Naive thymus-derived CD8-positive, alpha-beta T cell (primary cell): ENCODE data around the gene KRT80. TPM values are rescaled to one million over a fixed set of nuclear protein-coding genes. Genes with fewer than 3 reads are reported as not detected.

Experiments
- ATAC-seq, 2 donors: fragments of 150-1000 bp; cut with Tn5 transposase in 1 of 2; sonication (Bioruptor Pico), chemical (Tn5 transposase) in 1 of 2; 1 replicate in 1 of 2; 2 replicates in 1 of 2; pipeline ENCODE4 v1.10.0; 2021; ENCODE audit warnings: mild to moderate bottlenecking in 2 of 2, moderate library complexity in 2 of 2
- POLR2A ChIA-PET: fragments of 350-600 bp; sonication (Branson Sonifier 250); formaldehyde crosslinking; loops from one replicate; lab custom pipeline; 2021; ENCODE audit warnings: antibody characterized with exemption; lab: Charles Lee
- DNase-seq, 10 donors: peaks; one replicate each; pipeline versions ENCODE4 v3.0.0 to v3.0.0-alpha.2; 2020 to 2022
- H3K27ac Mint-ChIP-seq, 10 donors: one replicate each; pipeline ENCODE4 v1.8.0; 2020 to 2022; ENCODE audit warnings: mild to moderate bottlenecking in 10 of 10, mixed read lengths in 10 of 10, moderate library complexity in 4 of 10, inconsistent platforms in 1 of 10
- H3K27me3 Mint-ChIP-seq, 5 donors: one replicate each; pipeline ENCODE4 v1.8.0; 2021 to 2022; ENCODE audit warnings: mixed read lengths in 5 of 5
- H3K36me3 Mint-ChIP-seq, 3 donors: one replicate each; pipeline ENCODE4 v1.8.0; 2020 to 2022; ENCODE audit warnings: mixed read lengths in 3 of 3, mild to moderate bottlenecking in 2 of 3, inconsistent platforms in 1 of 3
- H3K4me1 Mint-ChIP-seq, 4 donors: one replicate each; pipeline ENCODE4 v1.8.0; 2021 to 2022; ENCODE audit warnings: mixed read lengths in 4 of 4
- H3K4me3 Mint-ChIP-seq, 10 donors: one replicate each; pipeline ENCODE4 v1.8.0; 2020 to 2022; ENCODE audit warnings: mild to moderate bottlenecking in 10 of 10, mixed read lengths in 10 of 10, moderate library complexity in 6 of 10, inconsistent platforms in 1 of 10
- H3K9me3 Mint-ChIP-seq, 9 donors: one replicate each; pipeline ENCODE4 v1.8.0; 2020 to 2022; ENCODE audit warnings: mixed read lengths in 9 of 9, mild to moderate bottlenecking in 3 of 9, inconsistent platforms in 1 of 9, moderate library complexity in 1 of 9
- polyA plus RNA-seq, 3 donors: library from polyadenylated mRNA; unstranded; fragments of 300-500 nt; fragmentation: Illumina TruSeq; gene quantifications; one replicate each; pipeline ENCODE4 v1.2.3, GENCODE V29; 2021
- total RNA-seq, 8 experiments: library from RNA in 2 of 8; stranded (reverse) in 2 of 8; gene quantifications; one replicate each; pipeline ENCODE4 v1.2.3 and lab custom pipeline; 2021 to 2026

KRT80 gene
- total and polyA plus RNA-seq, 5 experiments from 2014 or later: not detected

DNA sequence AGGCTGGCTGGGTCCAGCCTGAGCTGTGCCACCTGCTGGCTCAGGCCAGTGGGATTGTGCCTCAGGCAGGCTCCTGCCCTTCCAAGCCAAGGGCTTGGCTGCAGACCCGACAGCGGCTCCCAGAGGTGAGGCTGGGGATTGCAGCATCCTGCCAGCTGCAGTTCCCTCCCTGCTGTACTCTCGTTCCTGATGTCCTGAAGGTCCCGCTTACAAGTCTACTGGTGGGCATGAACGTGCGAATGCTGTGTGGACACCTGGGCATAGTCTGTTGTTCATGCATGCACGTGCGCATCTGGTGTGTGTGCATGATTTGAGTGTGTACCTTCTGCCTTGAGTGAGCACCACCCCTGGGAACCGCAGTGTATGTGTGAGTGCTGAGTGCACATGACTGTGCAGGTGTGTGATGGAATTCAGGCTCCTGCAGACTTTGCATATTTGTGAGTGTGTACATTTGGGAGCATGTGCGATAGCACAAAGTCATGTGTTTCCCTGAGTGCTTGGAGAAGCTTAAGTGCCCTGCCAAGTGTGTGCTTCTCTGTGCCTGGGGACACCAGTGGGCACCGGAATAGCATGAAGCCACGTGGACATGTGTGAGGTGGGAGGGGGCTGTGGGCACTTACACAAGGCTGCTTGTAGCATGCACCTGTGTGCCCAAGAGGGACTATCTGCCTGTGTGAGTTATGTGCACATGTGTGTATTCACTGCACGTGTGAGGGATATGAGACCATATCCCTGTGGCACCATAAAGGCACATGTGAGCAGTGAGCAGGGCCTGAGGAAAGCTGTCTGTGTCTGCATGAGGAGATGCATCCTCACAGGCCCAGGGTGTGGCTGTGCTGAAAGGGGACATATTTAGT is 22.0 kb upstream of the KRT80 start:
- peaks cover 10 to 21% (median 16%) of the 10 kb centered on the region in 5 donors for H3K27me3 Mint-ChIP-seq
- ATAC-seq (peak; percentile 47 to 52), DNase-seq (peak in 9 of 10 donors; percentile 7 to 62 (median 27))
- POLR2A ChIA-PET: no interaction called here
- no peaks in the 10 kb centered on the region for H3K36me3 Mint-ChIP-seq
- H3K4me1 Mint-ChIP-seq: no peaks in the 10 kb centered on the region
- no peaks in the 10 kb centered on the region for H3K9me3 Mint-ChIP-seq
- H3K27ac Mint-ChIP-seq: no peak overlapping the region
- no peak overlapping the region for H3K4me3 Mint-ChIP-seq

DNA sequence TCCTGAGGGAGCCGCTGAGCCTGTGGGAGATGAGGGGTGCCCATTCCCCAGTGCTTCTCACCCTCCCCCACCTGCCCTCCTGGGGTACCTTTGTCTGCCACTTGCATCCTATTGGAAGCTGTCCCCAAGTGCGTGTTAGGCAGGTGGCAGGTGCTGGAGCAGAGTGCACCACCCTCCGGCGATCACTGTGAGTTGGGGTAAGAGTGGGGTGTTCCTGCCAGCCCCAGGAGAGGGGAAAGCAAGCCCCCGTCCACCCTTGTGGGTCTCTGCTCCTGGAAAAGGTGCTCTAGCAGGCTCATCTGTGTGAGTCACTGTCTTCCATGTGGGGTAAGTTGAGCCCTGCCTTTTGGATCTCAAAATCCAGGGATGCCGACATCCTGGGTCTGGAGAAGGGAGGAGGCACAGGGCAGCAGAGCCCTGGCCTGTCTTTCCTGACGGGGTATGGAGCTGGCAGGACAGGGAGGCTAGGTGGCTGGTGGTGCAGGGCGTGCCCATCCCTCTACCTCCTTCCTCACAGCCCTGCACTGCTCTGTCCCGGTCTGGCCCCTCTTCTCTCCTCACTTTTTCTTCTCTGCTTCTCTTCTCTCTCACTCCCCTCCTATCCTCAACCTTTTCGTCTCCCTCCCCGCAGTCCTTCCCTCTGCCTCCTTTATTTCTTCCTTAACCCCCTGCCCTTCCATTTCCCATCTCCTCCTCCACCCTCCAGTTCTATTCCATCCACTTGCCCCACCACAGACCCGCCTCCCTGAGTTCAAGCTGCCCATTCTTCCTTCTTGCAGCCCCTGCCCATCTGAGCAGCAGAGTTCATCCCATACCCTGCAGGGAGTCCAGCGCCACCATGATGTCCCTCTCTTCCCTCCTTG is 21.1 kb upstream of the KRT80 start:
- Mint-ChIP-seq H3K27ac (no peak overlapping the region), H3K4me1 (no peaks in the 10 kb centered on the region), H3K4me3 (no peak overlapping the region), H3K9me3 (no peaks in the 10 kb centered on the region), H3K27me3 (peaks cover 12 to 27% (median 21%) of the 10 kb centered on the region in 5 donors), H3K36me3 (no peaks in the 10 kb centered on the region)
- ATAC-seq: no peak
- POLR2A ChIA-PET: no interaction called here
- peak in 1 of 10 donors; percentile 38 for DNase-seq

DNA sequence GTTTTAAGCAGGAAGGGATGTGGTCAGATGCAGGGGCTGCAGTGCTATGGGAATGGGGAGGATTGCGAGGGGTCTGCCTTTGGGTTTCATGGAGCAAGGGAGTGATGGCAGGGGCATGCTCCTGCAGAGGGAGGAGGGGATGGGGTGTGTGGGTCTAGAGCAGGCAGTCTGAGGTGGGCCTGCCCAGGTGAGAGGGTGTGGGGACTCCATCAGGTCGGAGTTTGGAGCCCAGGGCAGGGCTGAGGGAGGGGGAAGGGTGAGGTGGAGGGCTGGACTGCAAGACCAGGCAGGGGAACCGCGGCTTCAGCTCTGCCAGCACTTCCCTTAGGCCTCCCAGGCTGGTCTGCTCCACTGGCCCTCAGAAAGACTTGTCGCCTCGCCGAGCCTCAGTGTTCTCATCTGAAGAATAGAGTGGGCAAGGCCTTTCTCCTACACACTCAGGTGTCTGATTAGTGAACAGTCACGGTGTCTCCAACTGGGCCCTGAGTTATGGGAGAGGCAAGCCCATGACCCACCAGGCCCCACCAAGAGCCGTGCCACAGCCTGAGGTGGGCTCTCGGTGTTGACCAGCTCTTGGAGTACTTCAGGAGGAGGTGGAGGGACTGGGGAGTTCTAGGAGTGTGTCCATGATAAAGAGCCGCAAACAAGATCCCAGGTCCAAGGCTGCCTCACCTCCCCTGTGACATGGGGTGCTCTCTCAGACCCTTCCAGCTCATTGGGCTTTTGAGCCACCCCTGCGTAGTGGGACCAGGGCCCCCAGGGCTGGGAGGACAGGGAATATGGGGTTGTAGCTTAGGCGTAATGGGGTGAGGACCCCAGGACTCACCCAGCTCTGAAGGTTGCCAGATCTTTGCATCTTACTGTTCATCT is 20.1 kb upstream of the KRT80 start:
- H3K27me3 Mint-ChIP-seq: peaks cover 13 to 31% (median 21%) of the 10 kb centered on the region in 5 donors
- DNase-seq: peak in 1 of 10 donors; percentile 54
- H3K27ac Mint-ChIP-seq: peak overlapping the region in 1 of 10 donors; percentile 13
- no peak overlapping the region for H3K4me3 Mint-ChIP-seq
- no peaks in the 10 kb centered on the region for H3K36me3 Mint-ChIP-seq
- no peaks in the 10 kb centered on the region for H3K4me1 Mint-ChIP-seq
- ATAC-seq: no peak
- H3K9me3 Mint-ChIP-seq: no peaks in the 10 kb centered on the region
- POLR2A ChIA-PET: no interaction called here

DNA sequence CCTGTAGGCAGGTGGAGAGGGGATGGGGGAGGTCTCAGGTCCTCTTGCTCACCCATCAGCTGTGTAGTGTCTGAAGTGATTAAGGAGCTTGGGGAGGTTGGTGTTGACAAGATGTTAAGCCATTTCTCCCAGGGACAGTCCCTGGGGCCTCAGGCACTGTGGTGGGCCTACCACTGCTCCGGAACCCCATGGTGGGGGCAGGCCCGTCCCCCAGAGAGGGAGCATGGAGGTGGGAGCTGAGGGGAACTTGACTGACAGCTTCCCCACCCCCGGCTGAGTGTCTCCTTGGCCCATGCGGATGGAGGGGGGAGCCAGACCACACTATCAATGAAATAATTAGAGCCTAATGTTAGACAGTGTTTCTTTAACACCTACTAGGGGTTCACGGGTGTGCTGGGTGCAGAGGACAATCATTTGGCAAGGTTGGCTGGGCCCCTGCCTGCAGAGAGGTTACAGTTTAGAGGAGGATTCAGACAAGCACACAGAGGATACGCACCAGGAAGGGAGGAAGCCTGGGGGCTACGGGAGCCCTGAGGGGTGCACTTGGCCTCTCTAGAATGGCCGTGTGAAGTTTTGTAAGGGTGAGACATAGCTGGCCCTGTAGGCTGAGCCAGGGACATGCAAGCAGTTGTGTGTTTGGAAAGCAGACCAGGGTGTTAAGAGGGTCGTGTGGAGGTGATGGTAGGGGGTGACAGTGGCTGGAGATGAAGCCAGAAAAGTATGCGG is 19.3 kb upstream of the KRT80 start:
- DNase-seq (peak in 1 of 10 donors; percentile 32), ATAC-seq (no peak)
- Mint-ChIP-seq H3K4me3 (no peak overlapping the region), H3K4me1 (no peaks in the 10 kb centered on the region), H3K27ac (peak overlapping the region in 1 of 10 donors; percentile 13), H3K36me3 (no peaks in the 10 kb centered on the region), H3K9me3 (no peaks in the 10 kb centered on the region), H3K27me3 (peaks cover 15 to 36% (median 19%) of the 10 kb centered on the region in 5 donors)
- POLR2A ChIA-PET: no interaction called here

DNA sequence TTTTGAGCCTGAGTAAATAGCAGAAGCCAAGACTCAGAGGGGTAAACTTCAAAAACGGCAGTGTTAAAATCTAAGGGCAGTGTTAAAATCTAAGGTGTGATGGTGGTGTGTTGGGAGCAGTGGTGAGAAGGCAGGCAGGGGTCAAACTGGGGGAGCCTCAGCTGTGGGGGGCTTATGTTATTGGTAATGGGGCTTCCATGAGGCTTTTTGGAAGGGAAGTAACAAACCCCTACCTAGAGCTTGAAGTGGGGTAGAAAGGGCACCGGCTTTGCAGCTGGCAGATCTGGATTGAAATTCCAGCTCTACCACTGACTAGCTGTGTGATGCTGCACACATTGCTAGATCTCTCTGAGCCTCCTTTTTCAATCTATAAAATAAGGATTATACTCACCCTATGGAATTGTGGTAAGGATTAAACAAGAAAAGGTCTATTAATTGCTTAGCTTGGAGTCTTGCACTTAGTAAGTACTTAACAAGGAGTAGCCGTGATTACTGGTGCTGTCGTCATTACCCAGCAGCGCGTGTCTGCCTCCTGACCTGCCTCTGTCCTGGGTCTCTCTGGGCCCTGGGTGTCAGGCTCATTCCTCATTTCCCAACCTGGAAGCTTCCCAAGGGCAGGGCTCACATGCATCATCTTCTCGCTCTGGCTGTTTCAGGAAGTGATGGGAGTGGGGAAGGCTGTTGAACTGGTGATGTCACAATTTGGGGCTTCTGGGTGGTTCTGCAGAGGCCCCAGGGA is 18.5 kb upstream of the KRT80 start:
- ATAC-seq (no peak), DNase-seq (peak in 1 of 10 donors; percentile 23)
- H3K36me3 Mint-ChIP-seq: no peaks in the 10 kb centered on the region
- H3K27ac Mint-ChIP-seq: no peak overlapping the region
- peaks cover 13 to 36% (median 15%) of the 10 kb centered on the region in 5 donors for H3K27me3 Mint-ChIP-seq
- POLR2A ChIA-PET: no interaction called here
- no peaks in the 10 kb centered on the region for H3K4me1 Mint-ChIP-seq
- H3K9me3 Mint-ChIP-seq: no peaks in the 10 kb centered on the region
- H3K4me3 Mint-ChIP-seq: no peak overlapping the region

DNA sequence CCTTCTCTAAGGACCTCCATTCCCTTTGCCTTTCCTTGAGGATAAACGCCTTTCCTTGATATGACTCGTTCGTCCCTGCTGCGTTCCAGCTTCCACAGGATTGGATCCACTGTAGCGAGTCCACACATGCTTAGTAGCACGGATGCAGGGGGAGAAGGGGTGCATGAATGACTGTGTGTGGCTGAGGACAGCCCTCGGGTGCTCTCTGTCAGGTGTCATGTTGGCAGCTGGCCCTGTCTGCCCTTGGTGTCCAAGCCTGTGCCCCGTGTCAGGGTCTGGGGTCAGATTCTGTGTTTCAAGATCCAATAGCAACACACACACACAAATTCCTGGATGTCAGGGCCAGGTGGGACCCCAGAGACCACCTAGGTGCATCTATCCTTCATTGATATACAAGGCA is 17.5 kb upstream of the KRT80 start:
- Mint-ChIP-seq H3K4me1 (no peaks in the 10 kb centered on the region), H3K36me3 (no peaks in the 10 kb centered on the region), H3K27me3 (peaks cover 12 to 28% (median 13%) of the 10 kb centered on the region in 5 donors), H3K27ac (peak overlapping the region in 1 of 10 donors; percentile 80), H3K9me3 (no peaks in the 10 kb centered on the region), H3K4me3 (no peak overlapping the region)
- DNase-seq (peak in 1 of 10 donors; percentile 24), ATAC-seq (no peak)
- POLR2A ChIA-PET: no interaction called here

DNA sequence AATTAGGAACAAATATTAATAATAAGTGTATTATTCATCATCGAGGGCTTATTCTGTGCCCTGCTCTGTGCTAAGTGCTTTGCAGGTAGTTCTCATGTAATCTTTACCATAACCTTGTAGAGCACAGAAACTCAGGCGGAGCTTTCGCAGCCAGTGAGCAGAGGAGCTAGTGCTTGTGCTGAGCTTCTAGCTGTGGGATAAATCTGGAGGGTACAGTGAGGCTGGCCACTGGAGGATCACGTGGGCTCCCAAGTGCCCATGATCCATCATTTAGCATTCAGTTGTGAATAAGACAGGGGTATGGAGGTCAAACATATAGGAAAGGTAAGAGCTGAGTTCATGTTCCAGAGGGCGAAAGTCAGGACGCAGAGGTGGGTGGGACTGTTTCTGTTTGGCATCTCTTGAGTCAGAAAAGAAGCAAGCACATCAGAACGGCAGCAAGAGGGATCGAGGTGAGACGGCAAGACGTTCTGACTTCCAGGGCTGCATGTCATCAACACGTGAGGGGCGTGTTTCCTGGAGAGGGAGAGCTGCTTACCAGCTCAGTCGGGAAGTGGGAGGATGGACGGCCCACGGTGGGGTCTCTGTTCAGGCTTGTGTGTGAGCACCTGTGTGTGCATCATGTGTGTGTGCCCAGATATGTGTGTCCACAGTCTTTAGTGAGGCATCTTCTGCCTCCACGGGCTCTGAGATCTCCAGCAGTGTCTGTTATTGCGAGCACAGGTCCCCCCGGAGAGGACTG is 16.8 kb upstream of the KRT80 start:
- POLR2A ChIA-PET: no interaction called here
- Mint-ChIP-seq H3K4me3 (no peak overlapping the region), H3K27ac (peak overlapping the region in 2 of 10 donors; percentile 28 to 75), H3K27me3 (peaks cover 7 to 21% (median 9%) of the 10 kb centered on the region in 5 donors), H3K36me3 (no peaks in the 10 kb centered on the region), H3K4me1 (no peaks in the 10 kb centered on the region), H3K9me3 (no peaks in the 10 kb centered on the region)
- no peak for ATAC-seq
- peak in 1 of 10 donors; percentile 38 for DNase-seq

DNA sequence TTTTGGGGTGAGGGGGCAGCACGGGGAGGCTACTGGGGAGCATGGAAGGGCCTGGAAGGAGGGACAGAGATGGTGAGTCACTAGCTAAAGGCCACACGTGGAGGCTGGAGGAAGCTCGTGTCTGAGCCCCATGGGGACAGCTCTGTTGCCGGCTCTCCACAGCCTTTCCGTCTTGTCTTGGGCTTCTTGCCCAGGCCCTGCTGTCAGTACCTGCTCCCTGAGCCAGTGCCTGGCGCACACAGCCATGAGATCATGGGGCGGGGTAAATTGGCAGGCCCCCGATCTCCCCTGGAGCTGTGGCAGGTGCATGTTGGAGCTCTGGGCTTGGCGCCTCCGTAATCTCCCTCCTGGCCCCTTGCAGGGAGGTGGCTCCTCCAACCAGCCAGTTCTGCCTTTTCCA is 16.1 kb upstream of the KRT80 start:
- H3K27ac Mint-ChIP-seq: no peak overlapping the region
- ATAC-seq (no peak), DNase-seq (peak in 1 of 10 donors; percentile 48)
- H3K27me3 Mint-ChIP-seq: peaks cover 9 to 24% (median 11%) of the 10 kb centered on the region in 5 donors
- no peak overlapping the region for H3K4me3 Mint-ChIP-seq
- POLR2A ChIA-PET: no interaction called here
- no peaks in the 10 kb centered on the region for H3K9me3 Mint-ChIP-seq
- no peaks in the 10 kb centered on the region for H3K36me3 Mint-ChIP-seq
- peaks cover 0 to 4% (median 4%) of the 10 kb centered on the region in 4 donors for H3K4me1 Mint-ChIP-seq

DNA sequence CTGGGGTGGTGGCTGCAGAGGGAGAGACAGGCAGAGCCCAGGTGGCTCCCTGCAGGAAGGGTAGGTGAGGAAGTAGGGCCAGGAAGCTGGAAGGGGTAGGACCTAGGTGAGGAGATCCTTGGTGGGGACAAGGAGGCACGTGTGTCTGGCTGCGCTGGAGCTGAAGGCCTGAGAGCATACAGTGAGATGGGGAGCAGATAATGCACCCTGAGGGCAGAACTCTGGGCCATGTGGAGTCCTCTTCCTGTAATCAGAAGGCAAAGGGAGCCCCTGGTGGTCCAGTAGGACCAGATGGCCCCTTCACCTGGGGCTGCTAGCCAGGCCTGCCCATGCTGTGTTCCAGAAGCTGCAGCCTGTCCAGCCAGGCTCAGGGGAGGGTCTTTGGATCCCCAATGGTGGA is 15.3 kb upstream of the KRT80 start:
- ATAC-seq: no peak
- POLR2A ChIA-PET: no interaction called here

DNA sequence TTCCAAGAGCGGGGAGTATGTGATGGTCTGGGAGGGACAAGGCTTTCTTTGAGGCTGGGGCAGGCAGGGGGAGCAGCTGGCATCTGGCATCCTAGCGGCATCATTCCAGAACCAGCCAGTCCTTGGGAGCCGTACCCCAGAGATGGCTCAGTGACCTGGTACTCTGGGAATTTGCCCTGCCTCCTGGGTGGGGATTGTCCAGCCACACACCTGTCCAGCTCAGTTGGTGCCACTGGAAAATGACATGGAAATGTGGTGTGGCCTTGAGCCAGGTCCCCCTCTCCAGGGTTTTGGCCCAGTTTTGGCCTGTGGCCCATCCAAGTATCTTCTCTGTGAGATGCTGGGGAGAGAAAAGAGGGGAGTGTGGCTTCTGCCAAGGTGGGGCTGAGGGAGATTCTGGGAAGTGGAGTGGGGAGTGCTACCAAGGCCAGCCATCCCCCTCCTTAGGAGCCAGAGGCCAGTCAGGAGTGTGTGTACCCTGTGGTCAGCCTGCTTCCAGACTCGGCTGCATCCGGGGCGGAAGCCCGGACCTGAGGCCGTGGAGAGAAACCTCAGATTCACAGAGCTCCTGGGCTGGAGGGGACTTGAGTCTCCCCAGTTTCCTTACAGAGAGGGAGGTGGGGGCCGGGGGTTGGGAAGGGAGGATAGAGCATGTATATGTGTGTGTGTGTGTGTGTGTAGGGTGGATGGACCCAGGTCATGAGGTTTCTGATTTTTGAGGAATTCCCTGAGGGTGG is 14.7 kb upstream of the KRT80 start:
- ATAC-seq: no peak
- peak in 1 of 10 donors; percentile 14 for DNase-seq
- POLR2A ChIA-PET: no interaction called here
- no peaks in the 10 kb centered on the region for H3K36me3 Mint-ChIP-seq
- no peak overlapping the region for H3K4me3 Mint-ChIP-seq
- H3K9me3 Mint-ChIP-seq: no peaks in the 10 kb centered on the region
- peaks cover 0 to 5% (median 5%) of the 10 kb centered on the region in 4 donors for H3K4me1 Mint-ChIP-seq
- peaks cover 13 to 33% (median 18%) of the 10 kb centered on the region in 5 donors for H3K27me3 Mint-ChIP-seq
- no peak overlapping the region for H3K27ac Mint-ChIP-seq

More for the DNA sequence above, 15.3 kb upstream of the KRT80 start:
- H3K4me1 Mint-ChIP-seq: peaks cover 0 to 5% (median 5%) of the 10 kb centered on the region in 4 donors
- no peak overlapping the region for H3K27ac Mint-ChIP-seq
- H3K9me3 Mint-ChIP-seq: no peaks in the 10 kb centered on the region
- no peaks in the 10 kb centered on the region for H3K36me3 Mint-ChIP-seq
- DNase-seq: peak in 1 of 10 donors; percentile 28
- peaks cover 11 to 28% (median 14%) of the 10 kb centered on the region in 5 donors for H3K27me3 Mint-ChIP-seq
- H3K4me3 Mint-ChIP-seq: no peak overlapping the region
